HepG2 (cell line): Measurements from ENCODE around the gene DNPH1. TPM values are rescaled to one million over a fixed set of nuclear protein-coding genes. Genes with fewer than 3 reads are reported as not detected.
A peak's percentile ranks its signal among the peaks of the same experiment; 100 is the strongest.

Experiments
- CBFB ChIP-seq: sonication (generic); formaldehyde crosslinking; IDR thresholded peaks from 2 replicates; pipeline ENCODE4 v1.4.0; 2020; ENCODE audit warnings: missing genetic modification reagents
- MIER3 ChIP-seq: IDR thresholded peaks from 2 replicates; pipeline ENCODE4 v1.6.1; 2016; ENCODE audit warnings: missing compliant biosample characterization, borderline replicate concordance
- PAF1 ChIP-seq: IDR thresholded peaks from 2 replicates; pipeline ENCODE4 v1.6.1; 2016; ENCODE audit warnings: missing genetic modification reagents, missing compliant biosample characterization
- POGZ ChIP-seq: sonication (generic); formaldehyde crosslinking; IDR thresholded peaks from 2 replicates; pipeline ENCODE4 v1.4.0; 2020; ENCODE audit warnings: mild to moderate bottlenecking, missing genetic modification reagents
- SMAD9 ChIP-seq: sonication (generic); formaldehyde crosslinking; IDR thresholded peaks from 2 replicates; pipeline ENCODE4 v1.5.1; 2020; ENCODE audit warnings: mild to moderate bottlenecking, missing genetic modification reagents
- YY1 ChIP-seq: IDR thresholded peaks from 2 replicates; pipeline ENCODE4 v1.6.1; 2011; ENCODE audit warnings: low read length, low read depth, moderate library complexity, mild to moderate bottlenecking; ENCODE audit not compliant: insufficient read depth, insufficient replicate concordance
- ZBTB21 ChIP-seq: sonication (generic); formaldehyde crosslinking; IDR thresholded peaks from 2 replicates; pipeline ENCODE4 v1.4.0; 2020; ENCODE audit warnings: missing genetic modification reagents
- ZBTB33 ChIP-seq: sonication (generic); formaldehyde crosslinking; IDR thresholded peaks from 2 replicates; pipeline ENCODE4 v1.4.0; 2020; ENCODE audit warnings: missing genetic modification reagents
- ZBTB34 ChIP-seq: sonication (generic); formaldehyde crosslinking; IDR thresholded peaks from 2 replicates; pipeline ENCODE4 v1.8.0; 2022; ENCODE audit warnings: mild to moderate bottlenecking, missing genetic modification reagents
- ZMAT3 ChIP-seq: sonication (generic); formaldehyde crosslinking; conservative IDR thresholded peaks from 2 replicates; pipeline ENCODE4 v1.7.0; 2021; ENCODE audit warnings: missing genetic modification reagents
- ZNF235 ChIP-seq: sonication (generic); formaldehyde crosslinking; IDR thresholded peaks from 2 replicates; pipeline ENCODE4 v1.8.1; 2023; ENCODE audit warnings: mild to moderate bottlenecking, missing genetic modification reagents, borderline replicate concordance
- ZNF556 ChIP-seq: sonication (generic); formaldehyde crosslinking; IDR thresholded peaks from 2 replicates; pipeline ENCODE4 v1.4.0; 2020; ENCODE audit warnings: mild to moderate bottlenecking, missing genetic modification reagents, borderline replicate concordance
- ZNF775 ChIP-seq: sonication (generic); formaldehyde crosslinking; IDR thresholded peaks from 2 replicates; pipeline ENCODE4 v1.4.0; 2020; ENCODE audit warnings: missing genetic modification reagents, mild to moderate bottlenecking, moderate library complexity, borderline replicate concordance
- polyA plus RNA-seq, 8 experiments: library from polyadenylated mRNA; depleted of rRNA in 3 of 8; stranded (reverse) in 7 of 8; unstranded in 1 of 8; fragments of >200 nt; fragmentation: Illumina TruSeq in 4 of 8; extraction: Trizol in 4 of 8; gene quantifications; 2 replicates each; pipeline versions ENCODE4 v1.2.1 to v1.2.3, GENCODE V29; 2011 to 2016; ENCODE audit warnings: low read depth in 4 of 8, missing spikeins in 1 of 8, mixed read lengths in 1 of 8; ENCODE audit not compliant: insufficient read depth in 1 of 8
- total RNA-seq, 5 experiments: library from RNA; depleted of rRNA; stranded (reverse); fragments of >200 nt; fragmentation: Illumina TruSeq; extraction: Trizol; gene quantifications; 2 replicates each; pipeline ENCODE4 v1.2.3, GENCODE V29; 2016; ENCODE audit warnings: low read depth in 1 of 5
- TF ChIP-seq, protein P1 (sequence below): sonication (generic); formaldehyde crosslinking; IDR thresholded peaks from 2 replicates; pipeline ENCODE4 v1.4.0; 2020; ENCODE audit warnings: missing genetic modification reagents

The DNPH1 gene
- total and polyA plus RNA-seq, 2 of the 13 experiments (the other 11 are each of a cell fraction or from before 2014, with no cell fraction given), result 56.5 to 75.1 TPM

GRCh38 chr6:43276577-43277305, 47.5 kb upstream of the DNPH1 start (continued):
- no peak for TF ChIP-seq ZNF775 (CRISPR knock-in tag)
- TF ChIP-seq ZBTB34, result peak; percentile 48; the same call in 1 of the 2 replicates
- TF ChIP-seq ZNF556 (CRISPR knock-in tag), result peak; percentile 35; the same call in 1 of the 2 replicates
- 0 out of 2 replicates have a peak, but pooled peaks have one; percentile 18 for TF ChIP-seq POGZ (CRISPR knock-in tag)
- no peak for TF ChIP-seq SMAD9 (CRISPR knock-in tag)
- peak; percentile 60 for TF ChIP-seq ZMAT3 (CRISPR knock-in tag)
- TF ChIP-seq, protein P1, sequence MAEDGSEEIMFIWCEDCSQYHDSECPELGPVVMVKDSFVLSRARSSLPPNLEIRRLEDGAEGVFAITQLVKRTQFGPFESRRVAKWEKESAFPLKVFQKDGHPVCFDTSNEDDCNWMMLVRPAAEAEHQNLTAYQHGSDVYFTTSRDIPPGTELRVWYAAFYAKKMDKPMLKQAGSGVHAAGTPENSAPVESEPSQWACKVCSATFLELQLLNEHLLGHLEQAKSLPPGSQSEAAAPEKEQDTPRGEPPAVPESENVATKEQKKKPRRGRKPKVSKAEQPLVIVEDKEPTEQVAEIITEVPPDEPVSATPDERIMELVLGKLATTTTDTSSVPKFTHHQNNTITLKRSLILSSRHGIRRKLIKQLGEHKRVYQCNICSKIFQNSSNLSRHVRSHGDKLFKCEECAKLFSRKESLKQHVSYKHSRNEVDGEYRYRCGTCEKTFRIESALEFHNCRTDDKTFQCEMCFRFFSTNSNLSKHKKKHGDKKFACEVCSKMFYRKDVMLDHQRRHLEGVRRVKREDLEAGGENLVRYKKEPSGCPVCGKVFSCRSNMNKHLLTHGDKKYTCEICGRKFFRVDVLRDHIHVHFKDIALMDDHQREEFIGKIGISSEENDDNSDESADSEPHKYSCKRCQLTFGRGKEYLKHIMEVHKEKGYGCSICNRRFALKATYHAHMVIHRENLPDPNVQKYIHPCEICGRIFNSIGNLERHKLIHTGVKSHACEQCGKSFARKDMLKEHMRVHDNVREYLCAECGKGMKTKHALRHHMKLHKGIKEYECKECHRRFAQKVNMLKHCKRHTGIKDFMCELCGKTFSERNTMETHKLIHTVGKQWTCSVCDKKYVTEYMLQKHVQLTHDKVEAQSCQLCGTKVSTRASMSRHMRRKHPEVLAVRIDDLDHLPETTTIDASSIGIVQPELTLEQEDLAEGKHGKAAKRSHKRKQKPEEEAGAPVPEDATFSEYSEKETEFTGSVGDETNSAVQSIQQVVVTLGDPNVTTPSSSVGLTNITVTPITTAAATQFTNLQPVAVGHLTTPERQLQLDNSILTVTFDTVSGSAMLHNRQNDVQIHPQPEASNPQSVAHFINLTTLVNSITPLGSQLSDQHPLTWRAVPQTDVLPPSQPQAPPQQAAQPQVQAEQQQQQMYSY (CRISPR knock-in tag), result no peak
- 0 out of 2 replicates have a peak, but pooled peaks have one; percentile 6 for TF ChIP-seq CBFB (CRISPR knock-in tag)
- no peak for TF ChIP-seq ZNF235
- TF ChIP-seq ZBTB33 (CRISPR knock-in tag), result 0 out of 2 replicates have a peak, but pooled peaks have one; percentile 11
- TF ChIP-seq MIER3 (CRISPR knock-in tag), result peak; percentile 29; the same call in 1 of the 2 replicates
- TF ChIP-seq PAF1 (CRISPR knock-in tag), result no peak
- TF ChIP-seq YY1, result no peak
- TF ChIP-seq ZBTB21, result no peak
